GM10847 (cell line): ENCODE results near the gene MDC1.

Experiments used
- POLR2A ChIP-seq: IDR thresholded peaks from 2 replicates; pipeline ENCODE4 v1.6.1; 2011; ENCODE audit not compliant: insufficient read length; ENCODE audit errors: extremely low read depth

Gene MDC1, protein sequence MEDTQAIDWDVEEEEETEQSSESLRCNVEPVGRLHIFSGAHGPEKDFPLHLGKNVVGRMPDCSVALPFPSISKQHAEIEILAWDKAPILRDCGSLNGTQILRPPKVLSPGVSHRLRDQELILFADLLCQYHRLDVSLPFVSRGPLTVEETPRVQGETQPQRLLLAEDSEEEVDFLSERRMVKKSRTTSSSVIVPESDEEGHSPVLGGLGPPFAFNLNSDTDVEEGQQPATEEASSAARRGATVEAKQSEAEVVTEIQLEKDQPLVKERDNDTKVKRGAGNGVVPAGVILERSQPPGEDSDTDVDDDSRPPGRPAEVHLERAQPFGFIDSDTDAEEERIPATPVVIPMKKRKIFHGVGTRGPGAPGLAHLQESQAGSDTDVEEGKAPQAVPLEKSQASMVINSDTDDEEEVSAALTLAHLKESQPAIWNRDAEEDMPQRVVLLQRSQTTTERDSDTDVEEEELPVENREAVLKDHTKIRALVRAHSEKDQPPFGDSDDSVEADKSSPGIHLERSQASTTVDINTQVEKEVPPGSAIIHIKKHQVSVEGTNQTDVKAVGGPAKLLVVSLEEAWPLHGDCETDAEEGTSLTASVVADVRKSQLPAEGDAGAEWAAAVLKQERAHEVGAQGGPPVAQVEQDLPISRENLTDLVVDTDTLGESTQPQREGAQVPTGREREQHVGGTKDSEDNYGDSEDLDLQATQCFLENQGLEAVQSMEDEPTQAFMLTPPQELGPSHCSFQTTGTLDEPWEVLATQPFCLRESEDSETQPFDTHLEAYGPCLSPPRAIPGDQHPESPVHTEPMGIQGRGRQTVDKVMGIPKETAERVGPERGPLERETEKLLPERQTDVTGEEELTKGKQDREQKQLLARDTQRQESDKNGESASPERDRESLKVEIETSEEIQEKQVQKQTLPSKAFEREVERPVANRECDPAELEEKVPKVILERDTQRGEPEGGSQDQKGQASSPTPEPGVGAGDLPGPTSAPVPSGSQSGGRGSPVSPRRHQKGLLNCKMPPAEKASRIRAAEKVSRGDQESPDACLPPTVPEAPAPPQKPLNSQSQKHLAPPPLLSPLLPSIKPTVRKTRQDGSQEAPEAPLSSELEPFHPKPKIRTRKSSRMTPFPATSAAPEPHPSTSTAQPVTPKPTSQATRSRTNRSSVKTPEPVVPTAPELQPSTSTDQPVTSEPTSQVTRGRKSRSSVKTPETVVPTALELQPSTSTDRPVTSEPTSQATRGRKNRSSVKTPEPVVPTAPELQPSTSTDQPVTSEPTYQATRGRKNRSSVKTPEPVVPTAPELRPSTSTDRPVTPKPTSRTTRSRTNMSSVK (N-terminal part only)

DNA sequence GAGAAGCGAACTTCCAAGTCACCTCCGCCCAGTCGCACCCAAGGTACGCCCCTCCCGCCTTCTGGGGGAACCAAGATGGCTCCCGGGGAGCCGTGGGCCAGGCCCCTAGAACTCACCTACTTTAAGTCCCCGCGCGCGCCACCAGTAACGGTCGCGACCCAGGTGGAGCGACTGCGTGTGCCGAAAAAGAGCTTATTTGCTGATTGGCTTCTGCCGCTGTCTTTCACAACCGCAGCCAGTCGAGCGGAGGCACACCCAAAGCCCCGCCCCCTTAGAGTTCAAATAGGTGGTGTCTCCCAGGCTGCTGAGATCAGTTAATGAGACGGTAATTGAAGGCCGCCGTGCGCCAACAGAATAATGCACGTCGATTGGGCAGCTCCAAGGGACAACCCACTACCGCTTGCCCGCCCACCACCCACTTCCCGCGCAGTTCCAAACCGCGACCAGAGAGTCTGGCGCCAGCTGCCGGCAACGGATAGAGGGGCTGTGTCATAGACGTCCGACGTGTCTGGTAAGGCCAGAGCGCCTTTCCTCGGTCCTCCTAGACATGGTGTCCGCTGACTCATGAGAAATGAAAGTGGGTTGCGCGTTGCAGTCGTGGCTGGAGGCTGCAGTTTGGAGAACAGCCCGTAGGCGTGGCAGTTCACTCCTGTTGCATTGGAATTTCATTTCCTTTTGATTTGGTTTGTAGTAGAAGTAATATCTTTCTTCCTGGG, at the start of gene MDC1:
Gene MDC1 (minus strand): TSS at position 153 of the 716 bp plus-strand sequence. CDS start 2,106 bp downstream, outside the sequence.
- peak; percentile 83 for TF ChIP-seq POLR2A

DNA sequence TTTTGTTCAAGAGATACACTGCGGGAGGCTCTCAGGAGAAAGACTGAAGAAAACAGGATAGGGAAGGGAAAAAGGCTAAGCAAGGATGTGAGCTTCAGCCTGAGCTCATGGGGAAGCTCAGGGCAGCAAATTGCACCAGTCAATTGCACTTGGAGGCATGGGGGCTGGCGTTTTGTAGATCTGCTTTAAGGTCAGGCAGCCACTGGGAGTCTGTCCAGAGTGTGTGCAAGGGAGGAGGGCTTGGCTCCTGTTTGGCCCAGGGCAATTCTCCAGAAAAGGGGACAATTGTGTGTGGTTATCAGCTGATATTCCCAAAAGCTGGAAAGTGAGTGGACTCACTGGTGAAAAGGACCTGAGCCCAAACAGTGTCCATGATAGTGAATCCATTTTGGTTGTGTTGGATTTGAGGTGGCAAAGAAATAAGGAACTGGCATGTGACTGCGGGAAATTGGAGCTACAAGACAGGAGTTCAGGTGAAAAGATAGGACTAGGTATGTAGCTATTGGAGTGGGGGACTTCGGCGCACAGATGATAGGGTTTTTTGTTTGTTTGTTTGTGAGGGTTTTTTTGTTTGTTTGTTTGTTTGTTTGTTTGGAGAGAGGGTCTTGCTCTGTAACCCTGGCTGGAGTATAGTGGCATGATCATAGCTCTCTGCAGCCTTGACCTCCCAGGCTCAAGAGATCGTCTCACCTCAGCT, 49.5 kb upstream of the MDC1 start:
- no peak for TF ChIP-seq POLR2A

DNA sequence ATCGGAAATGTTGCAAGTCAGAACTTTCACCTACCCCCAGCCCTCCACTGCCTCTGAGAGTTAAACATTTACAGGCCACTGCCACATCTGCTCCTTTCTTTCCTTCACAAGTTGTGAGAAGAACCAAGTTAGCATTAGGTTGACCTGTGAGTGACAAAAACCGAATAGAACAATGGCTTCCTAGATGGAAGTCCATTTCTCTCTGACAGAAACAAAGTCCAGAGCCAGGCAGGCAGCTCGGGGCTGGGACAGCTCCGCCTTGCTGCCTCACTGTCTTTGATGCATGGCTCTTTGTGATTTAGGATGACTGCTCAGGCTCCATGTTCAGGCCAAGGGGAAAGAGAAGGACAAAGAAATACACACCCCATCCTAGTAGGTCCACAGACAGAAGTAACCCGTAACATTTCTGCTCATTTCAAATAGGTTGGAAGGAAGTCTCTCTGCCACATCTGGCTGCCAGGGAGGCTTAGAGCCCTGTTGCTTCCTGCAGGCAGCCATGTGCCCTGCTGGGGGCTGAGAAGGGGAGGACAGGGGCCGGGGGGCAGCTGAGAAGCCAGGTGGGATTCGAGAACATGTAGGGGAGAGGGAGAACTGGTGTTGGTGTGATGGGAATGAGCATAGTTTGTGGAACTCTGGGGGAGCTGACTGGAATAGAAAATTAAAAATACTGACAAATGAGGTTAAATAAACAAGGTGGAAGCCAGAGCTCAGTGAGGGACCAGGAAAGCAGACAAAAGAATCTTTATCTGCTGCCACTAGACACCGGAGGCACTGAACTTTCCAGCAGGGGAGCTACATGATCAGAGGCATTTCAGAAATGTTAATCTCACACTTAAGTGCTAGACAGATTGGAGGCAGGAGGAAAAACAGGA, 46.8 kb upstream of the MDC1 start:
- TF ChIP-seq POLR2A, result no peak

DNA sequence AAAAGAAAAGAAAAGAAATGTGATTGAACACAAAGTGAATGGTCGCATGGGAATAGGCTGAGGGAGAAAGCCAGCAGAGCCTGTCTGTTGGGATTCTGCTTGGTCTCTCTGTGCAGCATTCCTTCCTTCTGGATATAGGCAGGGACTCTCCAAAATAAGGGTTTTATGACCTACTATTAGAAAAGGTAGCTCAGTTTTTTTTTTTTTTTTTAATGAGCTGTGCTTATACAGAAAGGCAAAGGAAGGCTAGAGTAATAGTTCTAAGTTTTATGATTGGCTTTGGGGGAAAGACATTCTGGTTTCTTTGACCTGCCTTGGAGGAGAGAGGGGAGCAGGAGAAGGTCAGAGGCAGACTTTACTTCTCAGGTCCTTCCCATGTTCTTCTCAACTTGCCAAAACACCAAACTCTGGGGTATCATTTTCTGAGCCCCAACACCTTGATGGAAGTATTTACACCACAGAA, 46.1 kb upstream of the MDC1 start:
- no peak for TF ChIP-seq POLR2A

DNA sequence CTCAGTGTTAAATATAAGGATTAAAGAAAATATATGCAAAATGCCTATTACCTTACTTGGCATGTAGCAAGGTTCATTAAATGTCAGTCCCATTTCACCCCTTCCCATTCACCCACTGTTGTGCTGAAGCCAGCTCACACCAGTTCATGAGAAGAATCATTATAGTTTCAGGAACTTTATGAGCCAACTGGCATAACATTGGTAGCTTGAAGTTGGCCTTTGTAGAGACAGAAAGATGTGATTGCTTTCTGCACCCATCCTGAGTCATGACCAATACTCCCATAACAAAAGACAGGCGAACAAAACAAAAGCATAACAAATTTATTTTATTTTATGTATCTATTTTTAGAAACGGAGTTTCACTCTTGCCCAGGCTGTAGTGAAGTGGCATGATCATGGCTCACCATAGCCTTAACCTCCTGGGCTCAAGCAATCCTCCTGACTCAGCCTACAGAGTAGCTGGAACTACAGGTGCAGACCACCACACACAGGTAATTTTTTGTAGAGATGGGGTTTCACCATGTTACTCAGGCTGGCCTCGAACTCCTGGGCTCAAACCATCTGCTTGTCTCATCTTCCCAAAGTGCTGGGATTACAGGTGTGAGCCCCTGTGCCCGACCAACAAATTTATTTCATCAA, 44.8 kb upstream of the MDC1 start:
- no peak for TF ChIP-seq POLR2A

DNA sequence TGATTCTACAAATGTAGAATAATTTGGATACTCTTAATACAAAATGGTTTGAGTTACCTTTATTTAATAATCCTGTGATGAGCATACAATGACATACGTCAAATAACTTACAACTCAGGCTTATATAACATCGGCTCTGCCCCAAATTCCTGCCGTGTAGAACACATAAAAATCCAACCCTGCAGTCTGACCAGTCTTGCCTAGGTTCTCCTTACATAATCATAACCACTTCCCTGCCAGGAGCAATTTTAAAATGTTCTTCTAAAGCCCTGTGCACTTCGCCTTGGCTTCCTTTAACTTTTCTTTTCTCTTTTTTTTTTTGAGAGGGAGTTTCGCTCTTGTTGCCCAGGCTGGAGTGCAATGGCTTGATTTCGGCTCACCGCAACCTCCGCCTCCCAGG, 43.5 kb upstream of the MDC1 start:
- TF ChIP-seq POLR2A, result no peak

DNA sequence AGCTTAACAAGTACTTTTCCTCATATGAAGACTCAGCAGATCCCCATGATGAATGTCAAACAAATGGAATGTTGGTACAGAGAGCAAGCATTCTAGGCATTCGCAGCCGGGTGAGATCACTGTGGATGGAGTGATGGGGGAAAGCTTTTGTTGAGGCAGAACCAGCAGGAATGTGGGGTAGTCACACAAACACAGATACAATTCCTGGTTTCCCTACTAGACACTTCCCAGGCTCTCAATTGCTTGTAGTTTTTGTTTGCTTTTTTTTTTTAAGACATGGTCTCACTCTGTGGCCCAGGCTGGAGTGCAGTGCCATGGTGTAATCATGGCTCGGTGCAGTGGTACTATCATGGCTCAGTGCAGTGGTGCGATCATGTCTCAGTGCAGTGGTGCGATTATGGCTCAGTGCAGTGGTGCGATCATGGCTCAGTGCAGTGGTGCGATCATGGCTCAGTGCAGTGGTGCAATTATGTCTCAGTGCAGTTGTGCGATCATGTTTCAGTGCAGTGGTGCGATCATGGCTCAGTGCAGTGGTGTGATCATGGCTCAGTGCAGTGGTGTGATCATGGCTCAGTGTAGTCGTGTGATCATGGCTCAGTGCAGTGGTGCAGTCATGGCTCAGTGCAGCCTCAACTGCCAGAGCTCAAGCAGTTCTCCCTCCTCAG, 42.6 kb upstream of the MDC1 start:
- no peak for TF ChIP-seq POLR2A

DNA sequence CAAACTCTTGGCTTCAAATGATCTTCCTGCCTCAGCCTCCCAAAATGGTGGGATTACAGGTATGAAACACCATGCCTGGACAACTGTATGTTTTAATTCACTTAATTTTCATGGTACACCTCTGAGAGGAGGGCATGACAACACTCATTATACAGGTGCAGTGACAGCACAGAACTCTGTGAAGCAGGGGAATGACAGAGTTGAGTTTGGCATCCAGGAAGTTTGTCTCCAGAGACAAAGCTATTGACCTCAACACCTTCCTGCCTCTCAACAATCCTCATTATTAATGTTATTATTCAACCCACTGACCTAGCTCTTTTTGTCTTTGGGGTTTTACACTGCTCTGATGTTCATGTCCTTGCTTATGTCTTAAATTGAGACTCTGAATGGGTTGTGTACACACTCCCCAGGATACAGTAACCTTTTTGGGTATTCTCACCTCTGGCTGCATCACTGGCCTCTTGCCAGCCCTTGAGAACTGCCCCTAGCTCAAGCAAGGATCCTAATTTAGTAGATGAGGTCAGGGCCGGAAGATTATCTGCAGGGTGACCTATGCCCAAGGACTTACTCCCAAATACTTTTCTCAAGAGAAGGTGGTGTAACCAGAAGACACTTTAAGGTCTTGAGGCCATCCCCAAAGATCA, 40.3 kb upstream of the MDC1 start:
- no peak for TF ChIP-seq POLR2A

DNA sequence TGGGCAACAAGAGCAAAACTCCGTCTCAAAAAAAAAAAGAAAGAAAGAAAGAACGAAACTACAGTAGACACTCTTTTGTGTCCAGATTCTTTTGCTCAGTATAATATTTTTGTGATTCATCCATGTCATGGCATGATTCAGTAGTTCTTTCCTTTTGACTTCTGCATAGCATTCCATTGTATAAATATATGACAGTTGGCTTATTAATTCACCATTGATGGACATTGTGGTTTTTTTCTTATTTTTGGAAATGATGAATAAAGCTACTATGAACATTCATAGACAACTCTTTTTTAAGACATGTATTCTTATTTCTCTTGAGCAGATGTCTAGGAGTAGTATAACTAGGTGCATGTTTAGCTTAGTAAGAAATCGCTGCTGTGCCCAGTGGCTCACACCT, 37.5 kb upstream of the MDC1 start:
- TF ChIP-seq POLR2A, result no peak

DNA sequence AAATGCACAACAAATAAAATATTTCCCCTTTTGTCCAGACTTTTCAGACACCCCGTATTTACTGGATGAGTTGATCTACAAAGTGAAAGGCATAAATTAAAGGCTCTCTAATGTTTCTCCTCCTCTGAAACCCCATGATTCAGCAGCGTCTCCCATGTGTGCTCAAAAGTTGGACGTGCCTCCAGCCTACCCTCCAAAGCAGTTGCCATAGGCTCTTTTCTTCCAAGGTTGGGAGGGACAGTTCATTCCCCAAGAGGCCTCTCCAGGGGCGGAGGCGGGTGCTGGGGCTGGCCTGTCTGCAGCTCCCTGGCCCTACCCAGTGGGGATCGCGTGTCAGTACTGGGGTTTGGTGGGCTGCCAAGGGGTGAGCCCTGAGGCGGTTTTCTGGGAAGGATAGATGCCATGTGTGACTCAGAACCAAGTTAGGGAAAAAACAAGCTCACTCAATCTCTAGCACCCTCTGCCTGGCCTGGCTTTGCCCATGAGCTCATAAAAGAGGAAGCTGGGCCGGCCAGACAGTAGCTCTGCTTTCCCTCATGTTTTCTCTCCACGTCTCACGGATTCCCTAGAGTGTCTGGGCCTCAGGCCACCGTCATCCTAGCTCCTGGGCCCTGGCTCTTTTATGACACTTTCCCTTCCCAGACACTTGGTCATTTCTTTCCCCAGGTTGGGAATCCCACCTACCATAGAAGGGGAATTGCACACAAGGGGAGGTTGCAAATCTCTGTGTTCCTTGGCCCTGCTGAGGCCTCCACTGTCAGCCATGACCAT, 35.3 kb upstream of the MDC1 start:
- no peak for TF ChIP-seq POLR2A

DNA sequence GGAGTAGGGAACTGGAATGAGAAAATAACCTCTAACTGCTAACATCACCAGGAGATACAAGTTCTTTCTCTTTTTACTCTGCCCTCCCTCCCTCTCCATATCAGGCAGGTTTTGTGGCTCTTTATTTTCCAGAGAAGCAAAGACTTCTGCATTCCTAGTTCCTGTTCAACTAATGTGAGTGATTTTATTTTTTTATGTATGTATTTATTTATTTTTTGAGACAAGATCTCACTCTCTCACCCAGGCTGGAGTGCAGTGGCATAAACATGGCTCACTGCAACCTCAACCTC, 33.2 kb upstream of the MDC1 start:
- no peak for TF ChIP-seq POLR2A
